HG03575 (cell line): ENCODE measurements around the gene LDLRAD1.
"Not testable (repeated sequence)": the region's sequence is repeated elsewhere in the genome, so short reads cannot be mapped to it uniquely, and the experiment has no call there.

Experiments
- ATAC-seq: cut with Tn5 transposase; IDR thresholded peaks from one replicate; pipeline ENCODE4 v1.9.1; 2021; ENCODE audit not compliant: unreplicated experiment, insufficient number of reproducible peaks, low FRiP score; ENCODE audit errors: extremely low read depth

Gene LDLRAD1

DNA sequence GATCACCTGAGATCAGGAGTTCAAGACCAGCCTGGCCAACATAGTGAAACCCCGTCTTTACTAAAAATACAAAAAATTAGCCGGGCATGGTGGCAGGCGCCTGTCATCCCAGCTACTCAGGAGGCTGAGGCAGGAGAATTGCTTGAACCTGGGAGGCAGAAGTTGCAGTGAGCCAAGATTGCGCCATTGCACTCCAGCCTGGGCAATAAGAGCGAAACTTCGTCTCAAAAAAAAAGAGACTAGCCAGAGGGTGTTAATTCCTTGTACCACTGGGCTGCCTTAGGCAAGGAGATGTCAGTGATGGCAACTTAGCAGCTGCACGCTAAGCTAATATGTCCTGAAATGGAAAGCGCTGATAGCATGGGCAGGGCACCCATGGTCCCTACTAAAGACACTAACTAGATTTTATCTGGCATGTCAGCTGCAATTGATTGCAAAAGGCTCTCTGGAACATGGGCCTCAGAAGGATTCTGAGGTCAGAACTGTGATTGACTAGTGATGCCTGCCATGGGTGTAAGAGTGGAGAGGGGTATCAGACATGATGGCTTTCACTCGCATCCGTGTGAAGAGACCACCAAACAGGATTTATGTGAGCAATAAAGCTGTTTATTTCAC, 1.7 kb upstream of the LDLRAD1 start:
- not testable (repeated sequence) for ATAC-seq

- ATAC-seq, result no peak
Measured at GRCh38 chr1:54018635-54019034, 649 bp upstream of the LDLRAD1 start.

DNA sequence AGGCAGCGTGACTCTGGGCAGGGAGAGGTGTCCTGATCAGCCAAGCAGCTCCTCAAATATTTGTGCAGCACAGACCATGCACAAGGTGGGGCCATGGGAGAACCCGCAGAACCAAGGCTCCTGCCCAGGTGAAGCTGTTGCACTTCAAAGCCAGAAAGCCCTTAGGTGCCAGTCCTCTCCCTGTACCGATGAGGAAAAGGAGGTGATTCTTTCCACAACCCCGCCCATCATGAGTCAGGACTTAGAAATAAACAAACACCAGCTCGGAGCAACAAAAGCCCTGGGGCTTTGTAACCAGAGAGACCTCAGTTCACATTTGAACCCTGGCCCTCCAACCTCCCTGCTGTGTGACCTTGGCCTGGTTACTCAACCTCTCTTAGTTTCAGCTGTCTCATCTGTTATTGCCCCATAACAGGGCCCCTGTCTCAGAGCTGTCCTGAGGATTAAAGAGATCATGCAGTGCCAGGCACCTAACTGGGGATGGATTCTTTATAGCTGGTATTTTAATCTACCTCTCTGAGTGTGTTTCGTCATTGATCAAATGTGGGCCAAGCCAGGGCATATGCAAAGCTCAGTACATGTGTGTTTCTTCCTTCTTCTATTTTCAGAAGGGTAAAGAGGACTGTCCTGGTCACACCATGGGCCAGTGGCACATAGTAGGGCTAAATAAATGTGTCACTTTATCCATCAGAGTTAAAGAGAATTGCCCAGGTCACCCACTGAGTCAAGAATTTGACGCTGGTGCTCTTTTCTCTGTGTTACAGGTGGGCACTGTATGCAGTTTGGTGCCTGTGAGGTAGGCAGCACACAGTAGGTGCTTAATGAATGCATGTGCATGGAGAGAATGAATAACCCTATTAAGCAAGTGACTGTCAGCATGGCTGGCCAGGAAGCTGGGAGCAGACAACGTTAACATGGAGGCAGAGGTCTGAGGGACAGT, 1.4 kb downstream of the LDLRAD1 start:
- no peak for ATAC-seq

- no peak for ATAC-seq
Measured at GRCh38 chr1:54014009-54014629, 3.9 kb downstream of the LDLRAD1 start.

- ATAC-seq, result no peak
Measured at GRCh38 chr1:54013393-54014008, 4.5 kb downstream of the LDLRAD1 start.

- ATAC-seq, result no peak
Measured at GRCh38 chr1:54012863-54013262, 5.1 kb downstream of the LDLRAD1 start.

DNA sequence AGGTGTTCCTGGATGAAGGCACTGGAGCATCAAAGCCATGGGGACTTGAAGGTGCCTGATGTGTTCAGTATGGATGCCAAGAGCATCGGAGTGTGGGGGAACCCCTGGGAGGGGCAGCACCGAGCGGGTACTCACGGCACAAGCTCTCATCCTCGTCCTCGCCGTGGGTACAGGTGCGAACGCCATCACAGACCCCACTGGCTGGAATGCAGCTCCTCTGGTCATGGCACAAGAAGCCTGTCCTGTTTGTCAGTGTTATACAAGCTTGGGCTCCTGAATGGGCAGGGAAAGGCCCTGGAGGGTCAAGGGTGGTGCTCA, 6.0 kb downstream of the LDLRAD1 start:
- ATAC-seq, result no peak

- ATAC-seq, result no peak
Measured at GRCh38 chr1:54011316-54012007, 6.5 kb downstream of the LDLRAD1 start.

DNA sequence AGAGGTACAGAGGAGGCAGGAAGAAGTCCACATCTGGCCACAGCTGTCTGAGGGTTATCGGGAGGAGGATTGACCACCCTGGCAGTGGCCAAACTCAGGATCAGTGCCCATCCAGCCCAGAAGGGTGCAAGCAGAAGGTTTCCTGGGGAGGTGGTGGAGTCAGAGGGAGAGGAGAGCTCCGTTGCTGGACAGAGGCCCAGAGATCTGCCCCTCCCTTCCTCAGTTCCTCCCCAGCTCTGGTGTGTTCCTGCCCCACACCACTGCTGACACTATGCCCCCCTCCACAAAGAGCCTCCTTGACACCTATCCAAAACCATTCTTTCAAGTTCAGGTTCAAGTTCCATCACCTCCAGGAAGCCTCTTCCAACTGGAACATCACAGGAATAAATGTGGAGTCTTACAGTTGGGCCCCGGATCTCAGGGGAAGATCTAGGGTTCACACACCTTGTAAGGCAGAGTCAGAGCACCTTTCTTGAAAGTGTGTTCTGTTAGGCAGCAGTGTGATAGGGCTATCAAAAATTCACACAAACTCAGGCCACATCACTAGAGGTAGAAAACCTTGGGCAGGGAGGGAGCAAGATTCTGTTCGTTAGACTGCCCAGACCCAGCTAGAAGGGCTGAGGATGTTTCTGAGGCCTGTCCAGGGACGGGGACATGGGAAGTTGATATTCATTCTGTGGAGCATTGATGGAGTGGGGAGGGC, 7.4 kb downstream of the LDLRAD1 start:
- ATAC-seq, result no peak

- no peak for ATAC-seq
Measured at GRCh38 chr1:54009406-54009805, 8.6 kb downstream of the LDLRAD1 start.

- no peak for ATAC-seq
Measured at GRCh38 chr1:54008876-54009275, 9.1 kb downstream of the LDLRAD1 start.

GRCh38 chr1:54007613-54008012, 10.4 kb downstream of the LDLRAD1 start:
- no peak for ATAC-seq

- no peak for ATAC-seq
Measured at GRCh38 chr1:54006508-54006907, 11.5 kb downstream of the LDLRAD1 start.

DNA sequence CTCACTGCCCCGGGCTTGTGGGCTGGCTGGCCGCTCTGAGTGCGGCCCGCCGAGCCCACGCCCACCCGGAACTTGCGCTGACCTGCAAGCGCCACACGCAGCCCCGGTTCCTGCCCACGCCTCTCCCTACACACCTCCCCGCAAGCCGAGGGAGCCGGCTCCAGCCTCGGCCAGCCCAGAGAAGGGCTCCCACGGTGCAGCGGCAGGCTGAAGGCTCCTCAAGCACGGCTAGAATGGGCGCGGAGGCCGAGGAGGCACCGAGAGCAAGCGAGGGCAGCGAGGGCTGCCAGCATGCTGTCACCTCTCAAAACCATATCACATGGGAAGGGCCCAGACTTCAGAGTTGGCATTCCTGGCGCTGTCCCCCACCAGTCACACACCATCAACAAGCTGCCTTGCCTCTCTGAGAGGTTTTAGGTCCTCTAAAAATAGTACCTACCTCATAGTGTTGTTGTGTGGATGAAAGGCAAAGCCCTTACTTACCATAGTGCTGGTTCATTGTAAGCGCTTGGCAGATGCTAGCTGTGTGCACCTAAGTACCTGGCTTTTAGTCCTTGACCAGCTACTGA, 13.4 kb downstream of the LDLRAD1 start:
- ATAC-seq, result no peak

DNA sequence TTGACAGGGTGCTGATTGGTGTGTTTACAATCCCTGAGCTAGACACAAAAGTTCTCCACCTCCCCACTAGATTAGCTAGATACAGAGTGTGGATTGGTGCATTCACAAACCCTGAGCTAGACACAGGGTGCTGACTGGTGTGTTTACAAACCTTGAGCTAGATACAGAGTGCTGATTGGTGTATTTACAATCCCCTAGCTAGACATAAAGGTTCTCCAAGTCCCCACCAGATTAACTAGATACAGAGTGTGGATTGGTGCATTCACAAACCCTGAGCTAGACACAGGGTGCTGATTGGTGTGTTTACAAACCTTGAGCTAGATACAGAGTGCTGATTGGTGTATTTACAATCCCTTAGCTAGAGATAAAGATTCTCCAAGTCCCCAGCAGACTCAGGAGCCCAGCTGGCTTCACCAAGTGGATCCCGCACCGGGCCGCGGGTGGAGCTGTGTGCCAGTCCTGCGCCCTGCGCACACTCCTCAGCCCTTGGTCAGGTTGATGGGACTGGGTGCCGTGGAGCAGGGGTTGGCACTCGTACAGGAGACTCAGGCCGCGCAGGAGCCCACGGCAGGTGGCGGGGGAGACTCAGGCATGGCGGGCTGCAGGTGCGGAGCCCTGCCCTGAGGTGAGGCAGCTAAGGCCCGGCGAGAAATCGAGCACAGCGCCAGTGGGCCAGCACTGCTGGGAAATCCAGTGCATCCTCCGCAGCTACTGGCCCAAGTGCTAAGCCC, 14.1 kb downstream of the LDLRAD1 start:
- not testable (repeated sequence) for ATAC-seq

GRCh38 chr1:54003249-54003646, 14.7 kb downstream of the LDLRAD1 start:
- no peak for ATAC-seq

GRCh38 chr1:54002544-54003248, 15.3 kb downstream of the LDLRAD1 start:
- no peak for ATAC-seq
